IMR-90 (cell line): ENCODE results near the gene SYPL1. TPM values are rescaled to one million over a fixed set of nuclear protein-coding genes. Genes with fewer than 3 reads are reported as not detected.
A peak's percentile ranks its signal among the peaks of the same experiment; 100 is the strongest.

ENCODE experiments used
- ATAC-seq: fragments of 200-7000 bp; cut with Tn5 transposase; 2 replicates; pipeline ENCODE4 v1.9.1; 2020; ENCODE audit warnings: low read depth, mild to moderate bottlenecking, moderate library complexity
- BruUV-seq: library from RNA; stranded (reverse); fragments of 400-500 nt; replicated peaks from 2 replicates; lab custom pipeline; 2021; lab: Mats Ljungman, UMichigan
- CTCF ChIA-PET: fragments of 300-600 bp; formaldehyde crosslinking; extraction: SDS; loops from one replicate; lab custom pipeline; 2021; ENCODE audit warnings: antibody characterized with exemption; lab: Yijun Ruan, JAX
- POLR2A ChIA-PET: fragments of 300-600 bp; sonication (Branson Sonifier 250); formaldehyde crosslinking; loops from one replicate; lab custom pipeline; 2022; ENCODE audit warnings: antibody characterized with exemption; ENCODE audit not compliant: unreplicated experiment; lab: Charles Lee
- DNase-seq: peaks from one replicate; pipeline ENCODE4 v3.0.0; 2013
- H2AFZ ChIP-seq: replicated peaks from 2 replicates; pipeline ENCODE3; 2013; ENCODE audit warnings: low read length, mild to moderate bottlenecking; ENCODE audit not compliant: poor library complexity
- H2AK5ac ChIP-seq: 2 replicates; pipeline ENCODE4 v1.6.1; 2013; ENCODE audit warnings: low read depth, low read length, inconsistent platforms
- H2AK9ac ChIP-seq: replicated peaks from 2 replicates; pipeline ENCODE3; 2013; ENCODE audit warnings: mild to moderate bottlenecking, low read depth, low read length, moderate library complexity; ENCODE audit not compliant: poor library complexity
- H2BK120ac ChIP-seq: 2 replicates; pipeline ENCODE4 v1.6.1; 2013; ENCODE audit warnings: low read depth, low read length, inconsistent platforms
- H2BK15ac ChIP-seq: 3 replicates; pipeline ENCODE4 v1.6.1; 2013; ENCODE audit warnings: low read depth, low read length, inconsistent platforms
- H2BK20ac ChIP-seq: 2 replicates; pipeline ENCODE4 v1.6.1; 2013; ENCODE audit warnings: low read depth, mild to moderate bottlenecking, inconsistent platforms, low read length, moderate library complexity
- H2BK5ac ChIP-seq: 2 replicates; pipeline ENCODE4 v1.6.1; 2013; ENCODE audit warnings: mild to moderate bottlenecking, low read depth, low read length, inconsistent platforms; ENCODE audit not compliant: poor library complexity, severe bottlenecking
- H3K14ac ChIP-seq: replicated peaks from 2 replicates; pipeline ENCODE4 v1.6.1; 2013; ENCODE audit warnings: low read depth, low read length, inconsistent platforms
- H3K18ac ChIP-seq: 2 replicates; pipeline ENCODE4 v1.6.1; 2013; ENCODE audit warnings: low read depth, low read length, control low read depth
- H3K23ac ChIP-seq: 2 replicates; pipeline ENCODE4 v1.6.1; 2013; ENCODE audit warnings: low read depth, low read length, inconsistent platforms
- H3K27ac ChIP-seq: 2 replicates; pipeline ENCODE4 v1.5.1; 2013; ENCODE audit warnings: mild to moderate bottlenecking, control low read depth, low read length; ENCODE audit not compliant: insufficient read depth
- H3K27me3 ChIP-seq: 2 replicates; pipeline ENCODE4 v1.6.1; 2013; ENCODE audit warnings: low read length; ENCODE audit not compliant: control insufficient read depth, insufficient read depth
- H3K36me3 ChIP-seq: 2 replicates; pipeline ENCODE4 v1.6.1; 2013; ENCODE audit warnings: low read length, mixed read lengths; ENCODE audit not compliant: control insufficient read depth, insufficient read depth
- H3K4ac ChIP-seq: 2 replicates; pipeline ENCODE4 v1.6.1; 2013; ENCODE audit warnings: low read depth, low read length, inconsistent platforms
- H3K4me1 ChIP-seq: 2 replicates; pipeline ENCODE4 v1.6.1; 2013; ENCODE audit warnings: low read length, mixed read lengths; ENCODE audit not compliant: control insufficient read depth, insufficient read depth
- H3K4me2 ChIP-seq: 2 replicates; pipeline ENCODE4 v1.6.1; 2013; ENCODE audit warnings: low read depth, mild to moderate bottlenecking, control low read depth, low read length, moderate library complexity
- H3K4me3 ChIP-seq: 2 replicates; pipeline ENCODE4 v1.5.1; 2013; ENCODE audit warnings: low read depth, mild to moderate bottlenecking, control low read depth, low read length, moderate library complexity; ENCODE audit not compliant: insufficient read depth
- H3K56ac ChIP-seq: 2 replicates; pipeline ENCODE4 v1.6.1; 2013; ENCODE audit warnings: low read length, inconsistent platforms; ENCODE audit not compliant: insufficient read depth; ENCODE audit errors: extremely low read depth
- H3K79me1 ChIP-seq, 2 experiments: 2 replicates each; pipeline ENCODE4 v1.6.1; 2013; ENCODE audit warnings: low read length in 2 of 2, inconsistent platforms in 1 of 2, low read depth in 1 of 2
- H3K9ac ChIP-seq: 2 replicates; pipeline ENCODE4 v1.6.1; 2013; ENCODE audit warnings: low read depth, low read length, control low read depth
- H3K9me1 ChIP-seq: 2 replicates; pipeline ENCODE4 v1.6.1; 2013; ENCODE audit warnings: low read length, inconsistent platforms; ENCODE audit not compliant: insufficient read depth
- H3K9me3 ChIP-seq: 2 replicates; pipeline ENCODE4 v1.6.1; 2013; ENCODE audit warnings: low read length; ENCODE audit not compliant: control insufficient read depth, insufficient read depth
- H4K20me1 ChIP-seq: 2 replicates; pipeline ENCODE4 v1.6.1; 2013; ENCODE audit warnings: low read length, inconsistent platforms; ENCODE audit not compliant: insufficient read depth
- H4K5ac ChIP-seq: 2 replicates; pipeline ENCODE4 v1.6.1; 2013; ENCODE audit warnings: mild to moderate bottlenecking, low read depth, low read length, control low read depth
- H4K8ac ChIP-seq, 2 experiments: 2 replicates each; pipeline ENCODE4 v1.6.1; 2013; ENCODE audit warnings: low read depth in 2 of 2, low read length in 2 of 2, control low read depth in 1 of 2, inconsistent platforms in 1 of 2
- H4K91ac ChIP-seq: 2 replicates; pipeline ENCODE4 v1.6.1; 2013; ENCODE audit warnings: low read depth, low read length, inconsistent platforms; ENCODE audit not compliant: insufficient read depth
- FOS ChIP-seq: fragments of 150-350 bp; IDR thresholded peaks from 2 replicates; pipeline ENCODE4 v1.6.1; 2016; ENCODE audit warnings: low read depth, low read length
- RAD21 ChIP-seq: IDR thresholded peaks from 2 replicates; pipeline ENCODE4 v1.6.1; 2012; ENCODE audit warnings: low read length, improper control_type of control experiment
- WGBS, 2 experiments: methylation state at CpG; one replicate each; pipeline versions ENCODE4 v1.1.5 to v1.1.7; 2013; ENCODE audit warnings: missing lambda C conversion rate in 2 of 2; ENCODE audit not compliant: insufficient read length in 1 of 2; ENCODE audit errors: extremely low coverage in 2 of 2; 5-methylcytosine and 5-hydroxymethylcytosine counted together
- dilution Hi-C: fragments of 300-500 bp; cut with HindIII; formaldehyde crosslinking; loops from one replicate; pipeline ENCODE4 v1.14.3; 2018; ENCODE audit warnings: low sequenced_read_pairs; ENCODE audit not compliant: unreplicated experiment
- in situ Hi-C: fragments of 300-500 bp; cut with MboI; formaldehyde crosslinking; loops from 3 replicates; pipeline ENCODE4 v1.14.3; 2019; ENCODE audit warnings: low sequenced_read_pairs, inconsistent platforms, mixed read lengths
- intact Hi-C: fragments of 100-400 bp; cut with micrococcal nuclease; formaldehyde crosslinking; loops from 2 replicates; pipeline ENCODE4 v1.10.0; 2022
- polyA plus RNA-seq, 3 experiments: library from polyadenylated mRNA; depleted of rRNA; stranded (reverse); fragments of >200 nt; gene quantifications; 2 replicates each; pipeline ENCODE4 v1.2.3, GENCODE V29; 2012; ENCODE audit warnings: low replicate concordance in 1 of 3
- total RNA-seq: library from RNA; depleted of rRNA; stranded (reverse); fragments of >200 nt; gene quantifications from 2 replicates; pipeline ENCODE4 v1.2.3, GENCODE V29; 2012

The SYPL1 gene
- total and polyA plus RNA-seq, 2 of the 4 experiments (the other 2 are of a cell fraction): 19.0 to 45.0 TPM

DNA sequence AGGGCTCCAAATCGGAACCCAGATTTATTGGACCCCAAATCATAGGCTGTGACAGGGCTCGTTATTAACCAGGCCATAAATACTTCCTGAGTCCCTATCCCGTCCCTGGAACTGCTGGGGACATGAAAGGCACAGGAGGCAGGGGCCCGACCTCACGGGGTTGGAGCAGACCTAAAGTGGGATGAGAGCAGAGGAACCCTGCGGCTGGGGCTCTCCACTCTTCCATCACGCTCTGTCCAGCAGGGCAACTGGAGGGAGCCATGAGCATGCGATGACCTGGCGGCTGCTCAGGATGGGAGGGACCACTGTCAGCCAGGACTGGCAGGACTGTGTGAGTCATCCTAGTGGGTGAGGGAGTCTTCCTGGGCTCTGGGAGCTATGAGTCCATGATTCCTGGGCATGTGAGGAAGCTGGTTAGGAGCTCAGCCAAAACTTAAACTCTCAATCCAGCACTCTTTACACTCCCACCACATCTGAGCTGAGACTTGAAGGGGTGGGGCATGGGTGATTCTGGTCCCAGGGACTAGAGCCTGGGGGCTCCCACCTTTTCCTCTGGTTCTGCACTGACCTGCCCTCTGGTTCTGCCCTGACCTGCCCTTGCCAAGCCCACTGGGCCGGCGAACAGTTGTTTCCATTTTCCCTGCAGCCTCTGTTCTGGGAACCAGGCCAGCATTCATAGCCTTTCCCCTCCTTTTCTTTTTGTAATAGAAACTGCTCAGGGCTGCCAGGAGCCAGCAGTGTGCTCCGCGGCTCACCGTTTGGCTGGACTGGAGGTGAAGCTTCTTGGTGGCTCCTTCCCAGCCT, 47.1 kb downstream of the SYPL1 start:
- intact Hi-C loops: loop anchor here (5.0 kb wide), 1 partner anchor 47 kb away; the partner anchor contains the start of gene SYPL1
- CTCF ChIA-PET: interaction anchor here (0.9 kb wide), 1 partner anchor 40 kb away, joined by 3 read pairs; no protein-coding TSS in a partner anchor
- H3K4ac ChIP-seq: peak overlapping the region; percentile 1; the same call in 1 of the 2 replicates
- H3K27me3 ChIP-seq: no peaks in the 10 kb centered on the region
- peak overlapping the region; percentile 81 for H2AK9ac ChIP-seq
- no peaks in the 10 kb centered on the region for H3K9me3 ChIP-seq
- peak overlapping the region; percentile 10; the same call in 1 of the 2 replicates for H3K27ac ChIP-seq
- H4K8ac ChIP-seq: peak overlapping the region in 1 of 2 experiments; percentile 69; a peak in 1 of 4 replicates
- H4K5ac ChIP-seq: no peak overlapping the region
- peak overlapping the region; percentile 57 for H2BK120ac ChIP-seq
- no peak overlapping the region for H2BK5ac ChIP-seq
- H3K14ac ChIP-seq: peak overlapping the region; percentile 35; the same call in 1 of the 2 replicates
- H3K79me1 ChIP-seq: no peaks in the 10 kb centered on the region
- WGBS, 2 experiments: no CpG with 5 or more reads among the region's 14 CpGs
- peak overlapping the region; percentile 30 for H3K4me2 ChIP-seq
- BruUV-seq: no TSS peak
- no peak overlapping the region; the same call in 1 of the 2 replicates for H4K91ac ChIP-seq
- H3K9me1 ChIP-seq: peaks cover 8% of the 10 kb centered on the region
- H3K56ac ChIP-seq: no peak overlapping the region
- no peaks in the 10 kb centered on the region for H4K20me1 ChIP-seq
- H2BK20ac ChIP-seq: peak overlapping the region; percentile 45; the same call in 1 of the 2 replicates
- peak; percentile 64 for TF ChIP-seq FOS
- no peak for TF ChIP-seq RAD21
- no peak overlapping the region for H2AK5ac ChIP-seq
- H2BK15ac ChIP-seq: no peak overlapping the region
- peak overlapping the region; percentile 87 for H2AFZ ChIP-seq
- no peak overlapping the region for H3K4me3 ChIP-seq
- H3K23ac ChIP-seq: no peak overlapping the region
- no peaks in the 10 kb centered on the region for H3K36me3 ChIP-seq
- POLR2A ChIA-PET: no interaction called here
- dilution Hi-C loops: no loop called here
- peak; percentile 91 for ATAC-seq
- H3K4me1 ChIP-seq: peaks cover 7% of the 10 kb centered on the region; the same call in 1 of the 2 replicates
- H3K18ac ChIP-seq: no peak overlapping the region
- DNase-seq: peak; percentile 88
- in situ Hi-C loops: no loop called here
- no peak overlapping the region for H3K9ac ChIP-seq
